ENCODE measurements around the gene UBE2E1.
"Not testable (repeated sequence)": the region's sequence is repeated elsewhere in the genome, so short reads cannot be mapped to it uniquely, and the experiment has no call there.

The UBE2E1 gene

GRCh38 chr3:23916886-23917678 lies 111.3 kb downstream of the UBE2E1 start, which contains the start of the genes NKIRAS1 and RPL15:
Gene NKIRAS1 (minus strand): TSS chr3:23916990. CDS start chr3:23910904, 6,086 bp downstream.
Gene RPL15 (plus strand): TSS chr3:23917132. CDS start chr3:23917860, 728 bp downstream.
- peak; percentile 95 to 96 for DNase-seq (ENCODE audit: low read depth in 2 of 2)

GRCh38 chr3:23917679-23918303 lies 112.0 kb downstream of the UBE2E1 start:
- not testable (repeated sequence) for DNase-seq (ENCODE audit: low read depth in 2 of 2)

GRCh38 chr3:23918331-23918730 lies 112.6 kb downstream of the UBE2E1 start:
- not testable (repeated sequence) for DNase-seq (ENCODE audit: low read depth in 2 of 2)

GRCh38 chr3:23919628-23920027 lies 113.9 kb downstream of the UBE2E1 start:
- no peak for DNase-seq (ENCODE audit: low read depth in 2 of 2)

- DNase-seq (ENCODE audit: low read depth in 2 of 2): no peak
These were observed 114.4 kb downstream of the UBE2E1 start for GRCh38 chr3:23920151-23920655.

- DNase-seq (ENCODE audit: low read depth in 2 of 2): no peak
These were observed 115.3 kb downstream of the UBE2E1 start for GRCh38 chr3:23921052-23921511.

- no peak for DNase-seq (ENCODE audit: low read depth in 2 of 2)
These were observed 118.0 kb downstream of the UBE2E1 start for GRCh38 chr3:23923786-23924185.

GRCh38 chr3:23926246-23926645 lies 120.5 kb downstream of the UBE2E1 start:
- no peak for DNase-seq (ENCODE audit: low read depth in 2 of 2)

- no peak for DNase-seq (ENCODE audit: low read depth in 2 of 2)
These were observed 121.0 kb downstream of the UBE2E1 start for GRCh38 chr3:23926736-23927135.

- no peak for DNase-seq (ENCODE audit: low read depth in 2 of 2)
These were observed 122.8 kb downstream of the UBE2E1 start for GRCh38 chr3:23928524-23928923.

GRCh38 chr3:23931597-23931996 lies 125.8 kb downstream of the UBE2E1 start:
- DNase-seq (ENCODE audit: low read depth in 2 of 2): no peak

GRCh38 chr3:23932571-23932970 lies 126.8 kb downstream of the UBE2E1 start:
- DNase-seq (ENCODE audit: low read depth in 2 of 2): no peak

GRCh38 chr3:23934253-23934652 lies 128.5 kb downstream of the UBE2E1 start:
- no peak for DNase-seq (ENCODE audit: low read depth in 2 of 2)

- no peak for DNase-seq (ENCODE audit: low read depth in 2 of 2)
These were observed 131.5 kb downstream of the UBE2E1 start for GRCh38 chr3:23937296-23937695.

- DNase-seq (ENCODE audit: low read depth in 2 of 2): no peak
These were observed 132.9 kb downstream of the UBE2E1 start for GRCh38 chr3:23938688-23939087.

- DNase-seq (ENCODE audit: low read depth in 2 of 2): no peak
These were observed 135.0 kb downstream of the UBE2E1 start for GRCh38 chr3:23940775-23941174.

Measured in stimulated activated CD4-positive, alpha-beta T cell treated with anti-CD3 and anti-CD28 coated beads, Interleukin-15, amount 100 ng/mL, for 48 hours (primary cell).